ENCODE measurements around the gene PEAK1.
"Not testable (repeated sequence)": the region's sequence is repeated elsewhere in the genome, so short reads cannot be mapped to it uniquely, and the experiment has no call there.

PEAK1 gene

DNA sequence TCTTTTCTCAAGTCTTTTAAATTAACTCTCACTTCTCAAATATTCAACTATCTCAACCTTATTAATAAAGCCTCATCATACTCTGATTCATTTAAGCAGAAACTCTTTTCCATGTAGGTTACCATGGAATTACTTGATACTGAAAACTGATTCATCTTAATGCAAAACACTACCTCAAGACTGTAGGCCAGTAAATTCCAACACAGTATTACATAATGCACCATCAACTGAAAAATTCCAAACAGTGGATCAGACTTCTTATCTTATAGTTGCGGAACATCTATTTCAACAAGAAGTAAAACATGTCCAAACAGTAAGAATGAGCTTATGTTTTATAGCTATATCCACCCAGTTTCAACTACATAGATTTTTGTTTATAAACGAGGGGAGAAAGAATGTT lies 124.5 kb downstream of the PEAK1 start:
- no peak for DNase-seq (ENCODE audit: low read depth)

DNA sequence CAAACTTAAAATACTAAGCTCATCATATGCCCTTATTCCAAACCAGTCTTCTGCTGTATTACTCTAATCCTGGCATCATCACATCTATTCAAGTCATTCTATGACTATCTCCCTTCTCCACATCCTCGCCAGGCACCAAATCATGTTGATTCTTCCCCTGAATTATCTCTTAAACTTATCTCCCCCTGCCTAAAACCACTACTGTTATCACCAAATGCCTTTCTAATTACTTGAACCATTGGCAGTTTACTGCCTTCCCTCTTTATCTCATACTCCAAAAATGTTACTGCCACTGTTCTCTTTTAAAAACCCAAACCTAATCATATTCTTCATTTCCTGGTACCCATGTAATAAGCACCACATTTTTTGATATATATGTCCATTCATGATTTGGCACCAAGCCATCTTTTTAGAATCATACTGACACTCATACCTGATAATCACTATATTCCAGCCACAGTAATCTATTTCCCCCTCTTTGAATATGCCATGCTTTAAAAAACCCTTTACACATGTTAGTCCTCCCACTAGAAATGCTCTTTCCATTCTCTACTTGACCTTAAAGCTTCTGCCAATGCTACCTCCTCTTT lies 126.8 kb downstream of the PEAK1 start:
- DNase-seq (ENCODE audit: low read depth) = no peak

DNA sequence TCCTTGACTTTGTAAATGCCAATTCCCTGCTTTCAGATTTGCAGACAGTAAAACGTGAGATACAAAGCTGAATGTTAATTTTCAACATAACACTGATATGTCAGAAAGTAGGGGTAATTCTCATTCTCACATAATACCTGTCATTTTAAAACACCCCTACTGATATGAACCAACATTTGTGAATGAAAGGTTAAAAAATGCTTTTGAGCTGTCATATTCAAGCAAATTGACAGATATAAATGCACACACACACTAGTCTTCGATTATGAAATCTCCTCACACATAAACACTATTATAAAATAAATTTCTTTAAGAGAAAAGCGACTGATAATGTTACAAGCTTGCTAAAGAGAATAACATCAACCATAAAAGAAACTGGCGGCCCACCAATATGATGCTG lies 128.8 kb downstream of the PEAK1 start:
- DNase-seq (ENCODE audit: low read depth) = no peak

DNA sequence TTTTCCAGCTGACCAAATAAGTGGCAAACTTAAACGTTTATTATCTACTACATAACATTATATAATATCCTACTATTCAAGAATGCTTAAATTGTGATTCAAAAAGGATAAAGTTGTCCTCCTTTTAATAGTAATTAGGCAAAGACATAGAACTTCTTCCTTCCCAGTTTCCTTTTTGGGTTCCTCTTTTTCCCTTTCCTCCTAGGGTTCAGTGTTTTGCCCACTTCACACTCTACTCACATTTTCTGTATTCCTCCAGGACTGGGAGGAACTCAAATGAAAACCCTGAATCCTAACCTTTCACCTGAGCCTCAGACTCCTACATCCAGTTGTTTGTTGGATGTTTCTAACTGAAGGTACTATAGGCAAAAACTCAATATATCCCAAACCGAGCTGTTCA lies 132.5 kb downstream of the PEAK1 start:
- no peak for DNase-seq (ENCODE audit: low read depth)

DNA sequence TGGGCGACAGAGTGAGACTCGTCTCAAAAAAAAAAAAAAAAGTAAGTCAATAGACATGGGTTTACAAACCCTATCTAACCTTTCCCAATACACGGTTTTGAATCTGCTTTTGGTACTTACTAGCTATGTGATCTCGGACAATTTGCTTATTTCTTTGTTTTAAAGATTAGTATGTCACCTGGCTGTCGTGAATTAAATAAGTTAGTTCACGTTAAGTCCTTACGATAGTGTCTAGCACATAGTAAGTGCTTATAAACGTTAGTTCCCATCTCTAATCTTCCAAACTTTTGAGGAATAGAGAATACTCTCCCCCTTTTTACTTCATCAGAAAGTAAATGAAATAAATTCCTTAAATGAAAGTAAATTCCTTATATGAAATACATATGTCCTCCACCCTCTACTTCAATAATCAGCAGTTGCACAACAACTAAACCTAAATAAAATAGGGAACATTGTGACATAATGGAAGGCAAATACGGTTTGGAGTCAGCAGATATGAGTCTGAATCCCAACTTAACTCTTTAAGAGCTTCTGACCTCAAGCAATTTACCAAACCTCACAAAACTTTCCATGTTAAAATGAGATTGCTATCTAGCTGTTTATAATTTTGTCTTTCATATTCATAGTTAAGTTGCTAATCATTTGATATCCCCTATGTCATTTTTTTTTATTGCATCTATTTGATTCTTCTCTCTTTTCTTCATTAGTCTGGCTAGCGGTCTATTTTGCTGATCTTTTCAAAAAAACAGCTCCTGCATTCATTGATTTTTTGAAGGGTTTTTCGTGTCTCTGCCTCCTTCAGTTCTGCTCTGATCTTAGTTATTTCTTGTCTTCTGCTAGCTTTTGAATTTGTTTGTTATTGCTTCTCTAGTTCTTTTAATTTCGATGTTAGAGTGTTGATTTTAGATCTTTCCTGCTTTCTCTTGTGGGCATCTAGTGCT lies 134.6 kb downstream of the PEAK1 start:
- DNase-seq (ENCODE audit: low read depth) = no peak

DNA sequence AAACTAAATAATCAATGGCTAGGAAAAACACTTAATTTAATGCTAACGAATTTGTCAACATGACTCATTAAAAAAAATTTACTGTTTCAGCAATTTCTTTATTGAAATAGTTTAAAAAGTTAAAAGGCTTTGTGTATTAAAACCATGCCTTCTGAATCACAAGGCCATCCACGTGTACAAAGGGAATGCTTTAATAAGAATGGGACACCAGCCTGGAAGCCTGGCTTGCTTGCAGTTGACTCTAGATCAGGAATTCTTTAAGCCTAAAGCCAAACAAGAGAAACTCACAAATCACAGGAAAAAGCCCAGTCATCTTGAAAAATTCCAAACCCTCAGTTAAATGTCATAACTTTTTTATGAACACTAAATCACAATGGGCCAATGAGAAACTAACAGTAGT lies 137.6 kb downstream of the PEAK1 start:
- DNase-seq (ENCODE audit: low read depth) = no peak

DNA sequence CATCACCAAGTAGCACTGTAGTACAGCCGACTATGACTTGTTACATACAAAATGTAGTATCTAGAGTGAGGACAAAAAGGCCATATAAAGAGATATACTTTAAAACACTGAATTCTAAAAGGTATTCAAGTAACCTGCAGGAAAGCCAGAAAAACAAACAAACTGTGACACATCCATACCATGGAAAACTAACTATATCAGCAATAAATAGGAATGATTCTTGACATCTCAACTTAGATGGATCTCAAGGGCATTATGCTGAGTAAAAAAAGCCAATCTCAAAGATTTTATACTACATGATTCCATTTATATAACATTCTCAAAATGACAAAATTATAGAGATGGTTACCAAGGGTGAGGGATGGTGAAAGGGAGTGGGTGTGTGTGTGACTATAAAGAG lies 143.0 kb downstream of the PEAK1 start:
- no peak for DNase-seq (ENCODE audit: low read depth)

DNA sequence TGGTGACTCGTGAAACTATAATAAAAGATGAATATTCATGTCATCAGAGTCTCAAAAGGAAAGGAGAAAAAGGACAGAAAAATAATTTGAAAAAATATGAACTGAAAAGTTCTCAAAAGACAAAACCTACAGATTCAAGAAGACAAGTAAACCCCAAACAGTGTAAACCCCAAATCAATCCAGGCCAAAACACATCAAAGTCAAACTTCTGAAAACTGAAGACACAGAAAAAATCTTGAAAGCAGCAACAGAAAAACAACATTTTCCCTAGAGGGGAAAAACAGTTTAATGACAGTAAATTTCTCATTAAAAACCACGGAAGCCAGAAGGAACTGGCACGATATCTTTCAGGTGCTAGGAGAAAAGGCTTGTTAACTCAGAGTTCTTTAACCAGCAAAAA lies 143.8 kb downstream of the PEAK1 start:
- DNase-seq (ENCODE audit: low read depth) = no peak

DNA sequence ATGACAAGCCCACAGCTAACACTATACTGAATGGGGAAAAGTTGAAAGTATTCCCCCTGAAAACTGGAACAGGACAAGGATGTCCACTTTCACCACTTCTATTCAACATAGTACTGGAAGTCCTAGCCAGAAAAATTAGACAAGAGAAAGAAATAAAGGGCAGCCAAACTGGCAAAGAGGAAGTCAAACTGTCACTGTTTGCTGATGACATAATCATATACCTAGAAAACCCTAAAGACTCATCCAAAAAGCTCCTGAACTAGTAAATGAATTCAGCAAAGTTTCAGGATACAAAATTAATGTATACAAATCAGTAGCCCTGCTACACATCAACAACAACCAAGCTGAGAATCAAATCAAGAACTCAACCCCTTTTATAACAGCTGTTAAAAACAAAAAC lies 146.8 kb downstream of the PEAK1 start:
- DNase-seq (ENCODE audit: low read depth) = not testable (repeated sequence)

DNA sequence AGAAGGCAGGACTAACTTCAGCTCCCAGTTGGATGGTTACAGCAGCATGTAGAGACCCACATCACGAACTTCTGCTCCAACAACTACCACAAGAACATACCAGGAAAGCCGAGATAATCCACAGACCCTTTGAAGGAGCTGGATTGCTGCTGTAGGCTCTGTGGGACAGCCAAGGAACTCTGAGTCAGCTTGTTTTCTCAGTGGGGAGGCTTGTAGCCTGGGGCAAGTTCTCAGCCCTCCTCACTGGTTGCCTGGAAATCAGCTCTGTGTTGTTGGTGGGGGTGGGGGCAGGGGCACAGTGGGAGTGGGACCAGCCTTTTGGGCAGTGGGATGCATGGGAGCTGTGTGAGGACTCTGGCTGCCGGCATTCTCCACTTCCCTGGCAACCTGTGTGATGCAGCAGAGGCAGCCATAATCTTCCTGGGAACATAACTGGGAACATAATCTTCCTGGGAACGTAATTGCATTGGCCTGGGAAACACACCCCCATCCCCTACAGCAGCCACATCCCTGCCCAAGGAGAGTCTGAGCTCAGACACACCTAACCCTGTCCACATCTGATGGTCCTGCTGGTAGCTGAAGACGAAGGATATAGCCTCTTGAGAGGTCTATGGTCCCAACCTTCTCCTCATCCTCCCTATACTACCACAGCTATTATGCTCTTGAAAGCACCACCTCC lies 153.1 kb downstream of the PEAK1 start:
- DNase-seq (ENCODE audit: low read depth) = no peak

DNA sequence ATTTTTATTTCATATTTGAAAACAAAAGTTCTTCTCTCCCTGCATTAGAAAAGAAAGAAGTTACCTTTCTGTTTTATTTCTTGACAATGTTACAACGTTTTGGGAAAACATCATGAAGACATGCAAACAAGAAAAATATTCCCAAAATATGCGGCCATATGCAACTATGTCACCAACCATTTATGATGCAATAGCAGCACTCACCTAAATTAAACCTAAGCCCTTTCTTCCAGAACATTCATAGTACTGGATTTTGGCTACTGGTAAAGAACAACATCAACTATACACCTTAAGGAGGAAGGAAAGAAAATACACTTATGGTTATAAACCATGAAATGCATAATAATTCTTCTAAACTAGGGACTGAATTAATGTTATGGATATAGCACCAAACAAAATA lies 164.5 kb downstream of the PEAK1 start:
- no peak for DNase-seq (ENCODE audit: low read depth)

DNA sequence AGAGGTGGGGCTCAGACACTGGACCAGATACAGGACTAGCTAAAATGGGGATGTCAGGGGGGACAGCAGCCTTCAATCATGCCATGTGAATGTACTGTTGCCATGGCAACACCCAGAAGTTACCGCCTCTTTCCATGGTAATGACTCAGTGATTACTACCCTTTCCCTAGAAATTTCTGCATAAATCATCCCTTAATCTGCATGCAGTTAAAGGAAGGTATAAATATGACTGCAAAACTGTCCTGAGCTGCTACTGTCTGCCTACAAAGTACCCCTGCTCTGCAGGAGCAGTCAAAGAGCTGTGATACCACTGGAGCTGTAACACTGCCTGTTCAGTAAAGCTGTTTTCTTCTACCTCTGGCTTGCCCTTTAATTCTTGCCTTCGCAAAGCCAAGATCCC lies 168.2 kb downstream of the PEAK1 start:
- DNase-seq (ENCODE audit: low read depth) = no peak

DNA sequence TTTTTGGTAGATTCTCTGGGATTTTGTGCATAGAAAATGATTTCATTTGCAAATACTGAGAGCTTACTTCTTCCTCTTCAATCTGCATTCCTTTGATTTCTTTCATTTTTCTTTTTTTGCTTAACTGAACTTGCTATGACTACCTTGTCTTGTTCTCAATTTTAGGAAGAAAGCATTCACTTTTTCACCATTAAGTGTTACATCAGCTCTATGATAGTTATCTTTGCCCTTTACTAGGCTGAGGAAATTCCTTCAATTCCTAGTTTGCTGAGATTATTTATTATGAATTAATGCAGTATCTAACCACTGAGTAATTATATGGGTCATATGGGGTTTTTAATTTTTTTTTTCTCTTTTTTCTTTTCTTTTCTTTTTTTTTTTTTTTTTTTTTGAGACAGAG lies 172.8 kb downstream of the PEAK1 start:
- no peak for DNase-seq (ENCODE audit: low read depth)

DNA sequence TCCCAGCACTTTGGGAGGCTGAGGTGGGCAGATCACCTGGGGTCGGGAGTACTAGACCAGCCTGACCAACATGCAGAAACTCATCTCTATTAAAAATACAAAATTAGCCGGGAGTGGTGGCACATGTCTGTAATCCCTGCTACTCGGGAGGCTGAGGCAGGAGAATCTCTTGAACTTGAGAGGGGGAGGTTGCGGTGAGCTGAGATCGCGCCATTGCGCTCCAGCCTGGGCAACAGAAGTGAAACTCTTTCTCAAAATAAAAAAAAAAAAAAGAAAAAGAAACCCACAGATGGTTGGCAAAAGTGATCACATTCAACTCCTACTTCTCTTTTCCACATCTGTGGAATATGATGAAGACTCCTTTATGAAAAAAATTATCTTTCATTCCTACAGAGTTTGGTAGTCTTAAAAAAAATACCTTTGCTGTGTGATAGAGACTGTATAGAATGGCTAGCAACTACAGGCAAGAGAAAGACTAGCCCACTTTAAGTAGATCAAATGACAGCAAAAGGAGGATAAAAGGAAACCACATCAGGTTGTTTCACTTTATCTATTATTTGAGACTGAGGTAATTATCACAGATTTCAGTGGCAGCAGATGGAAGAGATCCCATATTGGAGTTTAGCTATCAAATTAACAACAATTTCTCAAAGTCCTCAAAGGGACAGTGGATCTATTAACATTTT lies 176.0 kb downstream of the PEAK1 start:
- no peak for DNase-seq (ENCODE audit: low read depth)

DNA sequence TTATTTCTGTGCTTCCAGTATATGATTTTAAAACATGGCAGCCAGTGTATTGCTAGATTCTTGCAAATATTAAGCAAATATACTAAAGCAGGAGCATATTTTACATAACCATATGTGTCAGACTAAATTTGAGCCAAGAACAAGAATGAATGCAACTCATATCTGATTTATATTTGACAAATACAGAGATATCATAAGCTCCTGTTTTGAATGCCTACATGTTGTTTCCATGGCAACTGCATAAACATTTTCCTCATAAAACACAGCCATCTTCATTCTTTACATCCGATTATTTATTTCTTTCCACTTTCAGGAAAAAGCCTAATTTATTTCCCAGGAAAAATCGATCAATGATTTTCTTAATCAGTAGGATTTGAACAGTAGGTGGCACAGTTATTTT lies 176.8 kb downstream of the PEAK1 start:
- DNase-seq (ENCODE audit: low read depth) = no peak

DNA sequence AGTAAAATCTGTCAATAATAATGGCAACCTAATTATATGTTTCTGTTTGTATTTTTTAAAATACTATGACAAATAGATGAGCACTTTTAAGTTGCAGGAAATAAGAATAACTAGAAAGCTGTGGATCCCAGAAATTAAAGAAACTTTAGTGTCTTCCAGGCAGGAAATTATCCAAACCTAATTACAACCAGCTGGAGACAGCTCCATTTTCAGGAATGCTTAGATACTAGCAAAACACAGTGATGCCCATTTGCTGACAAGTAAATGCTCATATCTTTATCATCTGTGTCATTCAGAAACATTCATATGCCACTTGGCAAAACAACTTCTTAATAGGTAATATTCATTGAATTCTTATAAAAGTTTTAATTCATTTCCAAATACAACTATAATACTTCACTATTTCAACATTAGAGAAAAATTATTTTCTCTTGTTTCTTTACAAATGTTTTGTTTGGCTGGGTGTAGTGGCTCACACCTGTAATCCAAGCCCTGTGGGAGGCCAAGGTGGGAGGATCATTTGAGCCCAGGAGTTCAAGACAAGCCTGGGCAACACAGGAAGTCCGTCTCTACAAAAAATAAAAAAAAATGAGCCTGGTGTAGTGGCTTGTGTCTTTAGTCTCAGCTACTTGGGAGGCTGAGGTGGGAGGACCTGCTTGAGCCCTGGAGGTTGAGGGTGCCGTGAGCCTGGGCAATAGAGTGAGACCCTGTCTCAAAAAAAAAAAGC lies 179.9 kb downstream of the PEAK1 start:
- DNase-seq (ENCODE audit: low read depth) = no peak

DNA sequence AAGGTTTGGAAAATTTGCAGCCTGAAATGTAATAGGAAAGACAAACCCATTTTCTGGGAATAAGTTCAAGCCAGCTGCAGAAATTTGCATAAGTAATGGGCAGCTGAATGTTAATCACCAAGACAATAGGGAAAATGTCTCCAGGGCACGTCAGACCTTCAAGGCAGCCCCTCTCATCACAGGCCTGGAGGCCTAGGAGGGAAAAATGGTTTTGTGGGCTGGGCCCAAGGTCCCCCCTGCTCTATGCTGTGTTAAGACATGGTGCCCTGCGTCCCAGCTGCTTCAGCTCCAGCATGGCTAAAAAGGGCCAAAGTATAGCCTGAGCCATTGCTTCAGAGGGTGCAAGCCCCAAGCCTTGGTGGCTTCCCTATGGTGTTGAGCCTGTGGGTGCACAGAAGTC lies 184.3 kb downstream of the PEAK1 start:
- no peak for DNase-seq (ENCODE audit: low read depth)

DNA sequence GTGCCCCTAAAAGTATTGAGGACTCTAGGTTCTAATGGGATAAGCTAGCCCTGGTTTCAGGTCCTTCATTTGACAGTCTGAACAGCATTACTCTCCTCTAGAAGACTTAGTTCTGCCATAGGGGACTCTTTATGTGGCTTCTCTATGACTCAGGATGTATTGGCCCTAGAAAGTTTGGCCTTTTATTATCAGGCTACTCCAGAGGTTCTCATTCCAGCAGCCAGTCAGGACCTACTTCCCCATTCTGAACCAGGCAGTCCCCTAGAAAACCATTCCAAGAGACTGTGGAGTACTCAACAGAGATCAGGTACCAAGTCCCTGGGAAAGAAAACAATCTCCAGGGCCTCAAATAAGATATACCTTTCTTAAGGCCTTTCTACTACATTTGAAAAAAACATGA lies 191.1 kb downstream of the PEAK1 start:
- no peak for DNase-seq (ENCODE audit: low read depth)

DNA sequence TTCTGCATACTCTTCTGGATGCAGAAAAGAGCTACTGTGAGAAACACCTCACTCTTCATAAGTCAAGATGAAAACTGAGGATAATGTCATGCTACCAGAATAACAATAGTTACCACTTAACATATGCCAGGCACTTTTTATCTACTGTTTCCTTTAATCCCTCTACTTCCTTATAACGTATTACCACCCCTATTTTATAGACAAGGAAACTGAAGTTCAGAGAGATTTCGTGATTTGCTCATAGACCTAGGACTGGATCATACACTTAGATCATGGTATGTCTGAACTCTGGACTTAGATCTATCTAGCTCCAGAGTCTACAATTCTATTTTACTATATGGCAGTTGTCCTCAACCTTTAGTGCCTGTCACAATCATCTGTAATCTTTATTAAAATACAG lies 193.3 kb downstream of the PEAK1 start:
- DNase-seq (ENCODE audit: low read depth) = no peak

DNA sequence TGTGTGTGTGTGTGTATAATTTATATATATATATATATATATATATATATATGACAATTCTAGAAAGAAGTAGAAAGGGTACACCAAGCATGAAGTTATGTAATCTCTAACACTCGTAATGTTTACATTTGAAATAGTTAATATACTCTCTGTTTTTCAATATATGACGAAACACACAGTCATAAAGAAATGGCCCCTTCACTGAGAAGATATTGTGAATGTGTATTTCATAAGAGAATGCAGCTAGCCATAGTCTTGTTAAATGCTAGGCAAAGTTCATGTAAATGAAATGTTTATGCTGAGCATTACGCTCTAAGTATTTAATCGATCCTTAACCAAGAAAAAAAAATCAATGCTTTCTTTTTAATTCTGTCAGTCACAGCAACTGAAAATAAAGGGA lies 194.3 kb downstream of the PEAK1 start:
- no peak for DNase-seq (ENCODE audit: low read depth)

DNA sequence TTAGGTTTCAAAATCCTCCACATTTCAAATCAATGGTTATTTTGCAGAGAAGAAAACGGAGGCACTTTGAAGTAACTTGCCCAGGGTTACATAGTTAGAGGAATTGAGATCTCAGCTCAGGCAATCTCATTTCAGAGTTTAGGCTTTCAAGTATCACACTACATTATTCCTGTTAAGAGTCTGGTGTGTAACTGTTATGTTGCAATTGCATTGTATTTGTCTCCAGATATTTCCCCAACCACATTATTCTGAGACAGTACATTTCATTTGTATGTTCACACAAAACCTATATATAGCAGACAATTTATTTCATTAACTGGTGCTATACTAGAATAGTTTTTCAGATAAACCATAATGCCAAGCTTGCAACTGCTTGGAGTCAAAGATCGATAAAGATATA lies 194.8 kb downstream of the PEAK1 start:
- DNase-seq (ENCODE audit: low read depth) = no peak

DNA sequence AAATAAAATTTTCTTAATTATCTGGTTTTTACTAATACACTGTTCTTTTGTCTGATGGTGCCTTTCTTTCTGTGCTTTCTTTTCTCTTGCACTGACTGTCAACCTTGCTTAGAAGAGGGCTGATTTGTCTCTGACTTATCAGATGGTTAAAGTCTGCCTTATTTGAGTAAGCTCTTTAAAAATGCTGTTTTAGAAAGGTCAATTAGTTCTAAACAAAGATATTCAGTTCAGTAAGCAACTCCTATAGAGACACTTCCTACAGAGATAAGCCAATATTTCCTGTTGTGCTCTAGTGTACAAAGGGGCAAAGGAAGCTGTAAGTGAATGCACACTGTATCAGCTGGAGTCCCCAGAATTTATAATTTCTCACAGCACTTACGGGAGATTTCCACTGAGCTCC lies 195.6 kb downstream of the PEAK1 start:
- DNase-seq (ENCODE audit: low read depth) = no peak
